NCI-H1694 (cell line): ENCODE data around the gene TIMP1.
A peak's percentile ranks its signal among the peaks of the same experiment; 100 is the strongest.

Source experiments
- DNase-seq: peaks from one replicate; lab custom pipeline; 2025; lab: John Stamatoyannopoulos, UW

The TIMP1 gene

GRCh38 chrX:47605024-47605423 is 22.8 kb downstream of the TIMP1 start:
- DNase-seq, result no peak

GRCh38 chrX:47607091-47607490 is 24.9 kb downstream of the TIMP1 start:
- no peak for DNase-seq

GRCh38 chrX:47608130-47608810 is 26.0 kb downstream of the TIMP1 start:
- no peak for DNase-seq

- DNase-seq, result no peak
Observed at GRCh38 chrX:47610511-47610910, 28.3 kb downstream of the TIMP1 start.

- no peak for DNase-seq
Observed at GRCh38 chrX:47611489-47611888, 29.3 kb downstream of the TIMP1 start.

GRCh38 chrX:47611926-47612325 is 29.7 kb downstream of the TIMP1 start:
- no peak for DNase-seq

GRCh38 chrX:47612418-47612817 is 30.2 kb downstream of the TIMP1 start:
- DNase-seq, result no peak

GRCh38 chrX:47613082-47613481 is 30.8 kb downstream of the TIMP1 start:
- no peak for DNase-seq

GRCh38 chrX:47614618-47615017 is 32.4 kb downstream of the TIMP1 start:
- no peak for DNase-seq

- no peak for DNase-seq
Observed at GRCh38 chrX:47618923-47619485, 36.8 kb downstream of the TIMP1 start.

- DNase-seq, result peak; percentile 42
Observed at GRCh38 chrX:47619486-47620302, 37.5 kb downstream of the TIMP1 start, which contains the start of gene SYN1. Gene SYN1 (minus strand): TSS chrX:47619857. CDS start chrX:47619728, 129 bp downstream.

- no peak for DNase-seq
Observed at GRCh38 chrX:47620303-47620685, 38.1 kb downstream of the TIMP1 start.

- no peak for DNase-seq
Observed at GRCh38 chrX:47621851-47622250, 39.6 kb downstream of the TIMP1 start.

- peak; percentile 80 for DNase-seq
Observed at GRCh38 chrX:47623540-47624027, 41.3 kb downstream of the TIMP1 start.

- DNase-seq, result no peak
Observed at GRCh38 chrX:47625365-47625764, 43.1 kb downstream of the TIMP1 start.

GRCh38 chrX:47628982-47629381 is 46.7 kb downstream of the TIMP1 start:
- DNase-seq, result no peak

GRCh38 chrX:47629419-47630200 is 47.4 kb downstream of the TIMP1 start, which contains the start of gene CFP:
Gene CFP (minus strand): TSS chrX:47629930. CDS start chrX:47629844, 86 bp downstream.
- DNase-seq, result no peak

GRCh38 chrX:47631676-47632075 is 49.4 kb downstream of the TIMP1 start:
- DNase-seq, result no peak

- no peak for DNase-seq
Observed at GRCh38 chrX:47632666-47633065, 50.4 kb downstream of the TIMP1 start.

- no peak for DNase-seq
Observed at GRCh38 chrX:47633689-47634590, 51.7 kb downstream of the TIMP1 start.
